Activated CD8-positive, alpha-beta memory T cell treated with anti-CD3 and anti-CD28 coated beads for 36 hours (primary cell): ENCODE measurements around the gene TMEM266. TPM values are rescaled to one million over a fixed set of nuclear protein-coding genes. Genes with fewer than 3 reads are reported as not detected.

Source experiments
- CTCF ChIA-PET: fragments of 350-600 bp; sonication (Branson Sonifier 250); formaldehyde crosslinking; loops from one replicate; lab custom pipeline; 2021; ENCODE audit warnings: antibody characterized with exemption; lab: Charles Lee
- POLR2A ChIA-PET: fragments of 350-600 bp; sonication (Branson Sonifier 250); formaldehyde crosslinking; loops from one replicate; lab custom pipeline; 2021; ENCODE audit warnings: antibody characterized with exemption; lab: Charles Lee
- total RNA-seq, 2 experiments: library from RNA; stranded (reverse); gene quantifications; one replicate each; pipeline ENCODE4 v1.2.3, GENCODE V29; 2021

TMEM266 gene
- total RNA-seq, 2 experiments from 2014 or later = 0.30 to 0.40 TPM

- POLR2A ChIA-PET = no interaction called here
Observed at GRCh38 chr15:76153241-76154197, 93.7 kb downstream of the TMEM266 start.

GRCh38 chr15:76155731-76156130 lies 95.9 kb downstream of the TMEM266 start:
- ChIA-PET CTCF (interaction anchor here (2.0 kb wide), 1 partner anchor 36 kb away, joined by 5 read pairs; no protein-coding TSS in a partner anchor), POLR2A (no interaction called here)

More at GRCh38 chr15:76153241-76154197, 93.7 kb downstream of the TMEM266 start:
- CTCF ChIA-PET = interaction anchor here (0.6 to 2.0 kb wide), 3 partner anchors 15 to 344 kb away, joined by 3 to 8 read pairs (median 6); no protein-coding TSS in a partner anchor

GRCh38 chr15:76158226-76158625 lies 98.4 kb downstream of the TMEM266 start:
- ChIA-PET POLR2A (no interaction called here), CTCF (interaction anchor here (0.6 to 2.0 kb wide), 2 partner anchors 11 to 189 kb away, joined by 3 to 7 read pairs; no protein-coding TSS in a partner anchor)

- POLR2A ChIA-PET = no interaction called here
- CTCF ChIA-PET = interaction anchor here (0.6 to 2.0 kb wide), 2 partner anchors 11 to 188 kb away, joined by 3 to 7 read pairs; no protein-coding TSS in a partner anchor
Observed at GRCh38 chr15:76158815-76159214, 99.0 kb downstream of the TMEM266 start.

DNA sequence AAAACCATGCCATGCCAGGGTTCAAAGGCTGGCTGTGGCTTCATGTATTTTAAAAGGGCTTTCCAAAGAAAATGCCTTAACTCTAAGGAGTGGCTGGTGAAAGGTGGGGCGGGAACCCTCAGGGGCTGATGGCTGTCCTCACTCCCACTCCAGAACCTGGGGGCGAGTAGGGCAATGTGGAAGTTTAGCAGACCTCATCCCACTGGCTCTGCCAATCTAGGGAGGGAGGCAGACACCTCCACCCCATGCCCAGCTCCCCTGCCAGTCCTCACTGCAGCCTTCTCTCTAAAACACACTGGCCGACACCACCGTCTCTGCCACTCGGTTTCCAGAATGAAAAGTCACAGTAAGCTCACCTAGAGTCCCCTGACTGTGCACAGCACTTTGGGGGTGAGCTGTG lies 99.5 kb downstream of the TMEM266 start:
- ChIA-PET POLR2A (no interaction called here), CTCF (interaction anchor here (2.0 kb wide), 1 partner anchor 12 kb away, joined by 7 read pairs; no protein-coding TSS in a partner anchor)

DNA sequence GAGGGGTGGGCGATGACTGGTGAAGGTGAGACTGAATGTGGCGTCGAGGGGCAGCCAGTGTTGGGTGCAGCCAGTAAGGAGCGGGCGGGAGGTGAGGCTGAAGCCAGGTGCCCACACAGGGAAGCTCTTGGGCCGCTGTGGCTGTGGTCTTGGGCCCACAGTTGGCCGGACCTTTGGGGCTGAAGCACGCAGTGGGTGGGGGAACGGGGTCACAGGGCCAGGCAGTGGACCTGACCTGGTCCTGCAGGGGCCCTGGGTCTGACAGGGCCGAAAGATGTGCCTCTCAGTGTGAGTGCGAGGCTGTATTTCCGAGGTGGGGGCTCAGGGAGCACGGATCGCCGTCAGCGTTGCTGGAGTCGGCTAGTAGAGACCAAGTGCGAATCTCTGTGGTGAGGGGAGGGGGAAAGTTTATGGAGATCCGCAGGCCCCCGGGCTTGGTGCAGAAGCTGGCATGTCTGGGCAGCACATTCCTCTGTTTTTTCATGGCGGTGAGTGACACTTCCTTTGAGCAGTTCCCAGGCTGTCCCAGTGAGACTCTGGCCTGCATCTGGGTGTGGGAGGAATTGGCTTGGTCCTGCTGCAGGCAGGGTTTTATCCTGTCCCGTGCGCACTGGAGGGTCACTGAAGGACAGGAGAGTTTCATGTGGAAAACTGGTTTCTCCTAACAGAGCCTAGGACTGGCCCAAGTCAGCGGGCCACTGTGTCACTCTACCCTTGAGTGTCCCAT lies 100.8 kb downstream of the TMEM266 start:
- POLR2A ChIA-PET = no interaction called here
- CTCF ChIA-PET = interaction anchor here (0.8 kb wide), 1 partner anchor 14 kb away, joined by 3 read pairs; no protein-coding TSS in a partner anchor

GRCh38 chr15:76161153-76162035 lies 101.6 kb downstream of the TMEM266 start:
- ChIA-PET POLR2A (no interaction called here), CTCF (interaction anchor here (0.8 kb wide), 1 partner anchor 14 kb away, joined by 3 read pairs; no protein-coding TSS in a partner anchor)

DNA sequence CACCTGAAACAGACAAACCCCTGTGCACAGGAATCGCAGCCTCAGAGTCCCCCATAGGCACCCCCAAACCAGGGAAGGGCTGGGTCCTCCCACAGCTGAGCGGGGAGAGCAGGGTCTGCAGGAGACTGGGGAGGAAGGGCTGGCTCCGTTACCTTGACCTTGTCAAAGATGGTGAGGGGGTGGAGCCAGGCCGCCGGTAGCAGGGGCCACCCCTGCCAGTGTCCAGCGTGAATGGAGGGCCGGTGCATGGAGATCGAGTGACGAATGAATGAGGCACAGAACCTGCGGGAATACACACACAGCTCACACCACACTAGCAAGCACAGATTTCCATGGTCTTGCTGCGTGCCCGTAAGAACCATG lies 102.2 kb downstream of the TMEM266 start:
- POLR2A ChIA-PET = no interaction called here
- CTCF ChIA-PET = interaction anchor here (1.6 kb wide), 1 partner anchor 13 kb away, joined by 3 read pairs; no protein-coding TSS in a partner anchor

GRCh38 chr15:76162784-76163456 lies 103.1 kb downstream of the TMEM266 start:
- ChIA-PET POLR2A (no interaction called here), CTCF (interaction anchor here (1.6 kb wide), 1 partner anchor 14 kb away, joined by 3 read pairs; no protein-coding TSS in a partner anchor)

DNA sequence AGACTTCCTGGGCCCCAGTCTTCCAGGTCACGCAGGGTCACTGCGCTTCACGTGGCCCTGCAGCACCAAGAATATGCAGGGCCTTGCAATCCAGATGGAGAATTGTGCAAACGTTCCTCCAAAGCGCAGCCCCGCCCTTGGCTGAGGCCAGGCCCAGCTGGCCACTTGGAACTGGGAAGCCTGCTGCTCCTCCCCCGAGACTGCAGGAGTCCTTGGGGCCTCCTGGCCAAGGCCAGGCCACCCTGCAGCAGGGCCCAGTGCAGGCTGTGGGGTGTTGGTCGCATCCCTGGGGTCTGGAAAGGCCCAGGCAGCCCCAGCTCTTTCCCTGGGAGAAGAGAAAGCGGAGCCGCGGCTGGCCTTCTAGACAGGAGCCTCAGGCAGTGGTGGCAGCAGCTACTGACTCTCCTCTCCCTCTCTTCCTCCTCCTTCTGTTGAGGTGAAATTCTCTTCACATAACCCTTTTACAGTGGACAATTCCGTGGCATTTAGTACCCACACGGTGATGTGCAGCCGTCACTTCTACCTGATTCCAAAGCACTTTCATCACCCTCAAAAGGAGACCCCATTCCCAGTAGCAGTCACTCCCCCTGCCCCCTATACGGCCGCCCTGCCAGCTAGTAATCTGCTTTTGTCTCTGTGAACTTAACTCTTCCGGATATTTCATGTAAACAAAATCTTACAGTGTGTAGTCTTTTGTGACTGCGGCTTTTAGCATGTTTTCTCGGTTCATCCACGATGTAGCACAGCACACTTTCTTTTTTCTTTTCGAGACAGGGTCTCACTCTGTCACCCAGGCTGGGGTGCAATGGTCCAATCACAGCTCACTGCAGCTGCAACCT lies 103.9 kb downstream of the TMEM266 start:
- POLR2A ChIA-PET = no interaction called here

DNA sequence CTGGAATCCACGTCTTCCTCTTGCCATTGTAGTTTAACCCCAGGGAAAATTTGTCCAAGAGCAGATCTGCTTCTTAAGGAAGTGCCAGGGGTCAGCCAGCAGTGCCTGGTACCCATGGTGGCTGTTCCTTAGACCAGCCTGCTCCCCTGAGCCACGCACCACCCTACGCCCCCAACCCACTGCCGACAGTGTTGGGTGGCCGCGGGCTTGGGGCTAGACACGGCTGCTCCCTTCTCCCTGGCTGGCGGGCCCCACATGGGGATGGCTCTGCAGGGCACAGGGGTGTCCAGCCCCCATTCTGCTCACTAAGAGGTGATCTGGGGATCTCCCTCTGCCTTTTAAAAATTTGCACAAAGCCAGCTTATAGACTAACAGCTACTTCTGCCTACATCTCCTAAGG lies 104.8 kb downstream of the TMEM266 start:
- POLR2A ChIA-PET = no interaction called here
- CTCF ChIA-PET = no interaction called here

More for the DNA sequence above, 103.9 kb downstream of the TMEM266 start:
- CTCF ChIA-PET = interaction anchor here (1.6 kb wide), 1 partner anchor 15 kb away, joined by 3 read pairs; no protein-coding TSS in a partner anchor

DNA sequence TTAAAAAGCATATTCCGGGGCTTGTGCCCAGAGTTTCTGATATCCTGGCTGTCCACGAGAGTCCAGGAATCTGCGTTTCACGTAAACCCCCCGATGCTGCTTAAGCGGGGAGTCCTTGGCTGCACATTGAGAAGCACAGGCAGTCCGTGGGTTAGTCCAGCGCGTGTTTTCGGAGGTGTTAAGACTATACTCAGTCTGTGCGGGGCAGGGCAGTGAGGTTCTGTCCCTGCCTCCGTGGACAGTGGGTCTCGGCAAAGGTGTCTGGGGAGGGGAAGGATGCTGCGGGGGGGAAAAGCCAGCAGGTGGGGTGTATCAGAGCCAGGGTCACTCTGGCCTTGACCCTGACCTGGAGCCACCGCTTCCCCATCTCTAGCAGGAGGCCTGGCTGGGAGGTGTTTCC lies 106.2 kb downstream of the TMEM266 start:
- CTCF ChIA-PET = no interaction called here
- POLR2A ChIA-PET = no interaction called here

DNA sequence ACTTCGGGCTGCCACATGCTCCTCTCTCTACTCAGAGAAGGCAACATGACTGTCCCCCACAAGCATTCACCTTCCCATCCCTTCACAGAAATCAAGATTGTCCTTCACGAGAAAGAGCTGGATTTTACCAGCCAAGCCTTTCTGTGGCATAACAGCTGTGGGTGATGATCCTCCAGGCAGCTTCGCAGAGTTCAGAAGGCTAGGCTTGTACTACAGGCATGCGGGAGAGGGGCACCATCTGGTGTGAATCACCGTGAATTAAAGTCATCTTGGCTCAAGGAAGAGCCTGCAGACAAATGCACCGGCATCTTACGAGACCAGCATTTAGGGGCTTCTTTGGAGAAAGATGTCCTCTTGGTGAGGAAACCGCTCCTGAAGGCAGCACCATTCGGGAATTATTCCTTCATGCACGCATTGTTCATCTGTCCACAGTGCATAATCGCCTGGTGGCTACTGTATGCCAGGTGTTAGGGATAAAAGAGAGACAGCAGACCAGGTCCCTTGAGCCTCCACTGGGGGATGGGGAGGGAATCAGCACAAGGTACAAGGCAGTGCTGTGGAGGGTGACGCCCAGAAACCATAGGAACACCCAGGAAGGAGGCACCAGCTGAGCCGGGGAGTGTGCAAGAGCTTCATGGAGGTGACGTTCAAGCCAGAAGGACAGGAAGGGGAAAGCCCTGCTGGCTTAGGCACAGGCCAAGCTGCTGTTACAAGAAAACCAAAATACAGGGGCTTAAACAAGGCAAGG lies 108.6 kb downstream of the TMEM266 start:
- CTCF ChIA-PET = no interaction called here
- POLR2A ChIA-PET = no interaction called here

- CTCF ChIA-PET = no interaction called here
- POLR2A ChIA-PET = no interaction called here
Observed at GRCh38 chr15:76169018-76169417, 109.2 kb downstream of the TMEM266 start.

GRCh38 chr15:76169911-76170800 lies 110.4 kb downstream of the TMEM266 start:
- ChIA-PET POLR2A (no interaction called here), CTCF (interaction anchor here (1.0 kb wide), 1 partner anchor 19 kb away, joined by 3 read pairs; no protein-coding TSS in a partner anchor)
